SK-N-SH treated with all-trans-retinoic acid at 6 μM for 48 hours (cell line): Measurements from ENCODE around the gene VRTN.

Source experiments
- ATAC-seq: fragments of 200-7000 bp; cut with Tn5 transposase; 3 replicates; pipeline ENCODE4 v1.9.1; 2020; ENCODE audit warnings: mild to moderate bottlenecking, moderate library complexity
- ARNTL ChIP-seq: fragments of 450-650 bp; formaldehyde crosslinking; IDR thresholded peaks from 2 replicates; pipeline ENCODE4 v1.5.0; 2020; ENCODE audit warnings: low read depth, mild to moderate bottlenecking, moderate library complexity, borderline replicate concordance
- BACH2 ChIP-seq: fragments of 250-450 bp; sonication (Bioruptor Pico); IDR thresholded peaks from 2 replicates; pipeline ENCODE4 v1.9.0; 2021; ENCODE audit warnings: mild to moderate bottlenecking, borderline replicate concordance
- CREB5 ChIP-seq: fragments of 250-450 bp; sonication (Bioruptor Pico); IDR thresholded peaks from 2 replicates; pipeline ENCODE4 v1.5.1; 2020; ENCODE audit warnings: low read depth, mild to moderate bottlenecking, moderate library complexity
- CSDC2 ChIP-seq: fragments of 250-450 bp; sonication (Bioruptor Pico); IDR thresholded peaks from 2 replicates; pipeline ENCODE4 v1.5.0; 2020; ENCODE audit warnings: mild to moderate bottlenecking, moderate library complexity
- CSRNP3 ChIP-seq: fragments of 250-450 bp; sonication (Bioruptor Pico); IDR thresholded peaks from 2 replicates; pipeline ENCODE4 v1.5.1; 2021; ENCODE audit warnings: mild to moderate bottlenecking, moderate library complexity
- ESRRG ChIP-seq: fragments of 250-450 bp; sonication (Bioruptor Pico); IDR thresholded peaks from 2 replicates; pipeline ENCODE4 v1.6.1; 2021; ENCODE audit warnings: mild to moderate bottlenecking
- GLIS3 ChIP-seq: fragments of 250-450 bp; sonication (Bioruptor Pico); IDR thresholded peaks from 2 replicates; pipeline ENCODE4 v1.5.0; 2020; ENCODE audit warnings: mild to moderate bottlenecking, moderate library complexity
- ISL1 ChIP-seq: fragments of 250-450 bp; sonication (Bioruptor Pico); IDR thresholded peaks from 2 replicates; pipeline ENCODE4 v2.1.2; 2022; ENCODE audit warnings: mild to moderate bottlenecking, moderate library complexity
- OSR1 ChIP-seq: fragments of 250-450 bp; sonication (Bioruptor Pico); IDR thresholded peaks from 2 replicates; pipeline ENCODE4 v1.8.0; 2022; ENCODE audit warnings: moderate library complexity, mild to moderate bottlenecking, inconsistent platforms
- PATZ1 ChIP-seq: fragments of 250-450 bp; sonication (Bioruptor Pico); IDR thresholded peaks from 2 replicates; pipeline ENCODE4 v1.8.0; 2020; ENCODE audit warnings: mild to moderate bottlenecking, moderate library complexity, borderline replicate concordance
- PPARA ChIP-seq: fragments of 250-450 bp; sonication (Bioruptor Pico); IDR thresholded peaks from 2 replicates; pipeline ENCODE4 v1.5.0; 2020; ENCODE audit warnings: mild to moderate bottlenecking, borderline replicate concordance
- RARB ChIP-seq: fragments of 250-450 bp; sonication (Bioruptor Pico); IDR thresholded peaks from 2 replicates; pipeline ENCODE4 v1.8.0; 2021; ENCODE audit warnings: mild to moderate bottlenecking, moderate library complexity
- TOX ChIP-seq: fragments of 250-450 bp; sonication (Bioruptor Pico); IDR thresholded peaks from 2 replicates; pipeline ENCODE4 v1.8.0; 2021; ENCODE audit warnings: mild to moderate bottlenecking, moderate library complexity, borderline replicate concordance
- TSHZ2 ChIP-seq: fragments of 250-450 bp; sonication (Bioruptor Pico); IDR thresholded peaks from 2 replicates; pipeline ENCODE4 v1.5.0; 2020; ENCODE audit warnings: mild to moderate bottlenecking, moderate library complexity
- ZC3H10 ChIP-seq: fragments of 250-450 bp; sonication (Bioruptor Pico); IDR thresholded peaks from 2 replicates; pipeline ENCODE4 v1.5.1; 2021; ENCODE audit warnings: mild to moderate bottlenecking, moderate library complexity
- ZFP3 ChIP-seq: fragments of 250-450 bp; sonication (Bioruptor Pico); IDR thresholded peaks from 2 replicates; pipeline ENCODE4 v1.5.0; 2020; ENCODE audit warnings: mild to moderate bottlenecking, moderate library complexity
- ZFP30 ChIP-seq: fragments of 450-650 bp; formaldehyde crosslinking; IDR thresholded peaks from 2 replicates; pipeline ENCODE4 v1.5.0; 2022; ENCODE audit warnings: mild to moderate bottlenecking, moderate library complexity
- ZNF565 ChIP-seq: fragments of 450-650 bp; formaldehyde crosslinking; conservative IDR thresholded peaks from 2 replicates; pipeline ENCODE4 v1.5.0; 2020; ENCODE audit warnings: low read depth, mild to moderate bottlenecking, moderate library complexity
- ZNF70 ChIP-seq: fragments of 450-650 bp; formaldehyde crosslinking; IDR thresholded peaks from 2 replicates; pipeline ENCODE4 v1.5.0; 2020; ENCODE audit warnings: mild to moderate bottlenecking, moderate library complexity
- ZNF8 ChIP-seq: fragments of 450-650 bp; formaldehyde crosslinking; IDR thresholded peaks from 2 replicates; pipeline ENCODE4 v1.5.0; 2020; ENCODE audit warnings: mild to moderate bottlenecking, moderate library complexity

Gene VRTN

GRCh38 chr14:74391479-74391878 lies 43.2 kb downstream of the VRTN start:
- no peak for ATAC-seq
- no peak for TF ChIP-seq ZNF565
- no peak for TF ChIP-seq ZNF8 (CRISPR knock-in tag)
- TF ChIP-seq ZFP30 (CRISPR knock-in tag), result no peak
- TF ChIP-seq CSDC2 (CRISPR knock-in tag), result no peak

- TF ChIP-seq CSRNP3 (CRISPR knock-in tag) (no peak), CREB5 (no peak), ZFP3 (CRISPR knock-in tag) (no peak), PATZ1 (CRISPR knock-in tag) (no peak), ZNF8 (CRISPR knock-in tag) (no peak), PPARA (CRISPR knock-in tag) (no peak), ZFP30 (CRISPR knock-in tag) (no peak), ZNF70 (CRISPR knock-in tag) (no peak), ZC3H10 (CRISPR knock-in tag) (no peak), ARNTL (CRISPR knock-in tag) (no peak)
- no peak for ATAC-seq
These were observed 44.6 kb downstream of the VRTN start for GRCh38 chr14:74392616-74393570.

GRCh38 chr14:74394549-74394948 lies 46.3 kb downstream of the VRTN start:
- no peak for TF ChIP-seq BACH2 (CRISPR knock-in tag)
- TF ChIP-seq ZNF565, result no peak
- TF ChIP-seq ZNF8 (CRISPR knock-in tag), result no peak
- TF ChIP-seq ISL1 (CRISPR knock-in tag), result no peak
- TF ChIP-seq GLIS3 (CRISPR knock-in tag), result no peak
- no peak for TF ChIP-seq CSRNP3 (CRISPR knock-in tag)
- no peak for TF ChIP-seq ZNF70 (CRISPR knock-in tag)
- TF ChIP-seq RARB (CRISPR knock-in tag), result no peak
- TF ChIP-seq CREB5, result no peak
- no peak for TF ChIP-seq TSHZ2
- no peak for TF ChIP-seq OSR1 (CRISPR knock-in tag)
- no peak for TF ChIP-seq ARNTL (CRISPR knock-in tag)
- no peak for TF ChIP-seq ESRRG (CRISPR knock-in tag)
- no peak for TF ChIP-seq TOX
- TF ChIP-seq CSDC2 (CRISPR knock-in tag), result no peak
- TF ChIP-seq ZC3H10 (CRISPR knock-in tag), result no peak
- no peak for ATAC-seq
